Suprapubic skin (tissue), 2 donors: ENCODE data around the gene LRRC9.

ENCODE experiments used
- EP300 ChIP-seq: sonication (generic); formaldehyde crosslinking; IDR thresholded peaks from one replicate; pipeline ENCODE4 v1.6.1; 2017; ENCODE audit warnings: antibody characterized with exemption
- POLR2A ChIP-seq, 2 donors: fragments of 450-650 bp; IDR thresholded peaks; one replicate each; pipeline ENCODE4 v1.6.1; 2017; ENCODE audit warnings: antibody characterized with exemption in 2 of 2, mild to moderate bottlenecking in 2 of 2, moderate library complexity in 2 of 2

GRCh38 chr14:60085693-60086092 is 165.7 kb downstream of the LRRC9 start:
- TF ChIP-seq POLR2A (IDR thresholded peaks at IDR 0.05) (no peak), EP300 (no peak)
